ENCODE data around the gene FOXA3.
"Not testable (repeated sequence)": the region's sequence is repeated elsewhere in the genome, so short reads cannot be mapped to it uniquely, and the experiment has no call there.

Gene FOXA3

GRCh38 chr19:45867241-45867640 is 3.1 kb downstream of the FOXA3 start:
- H3K9me3 Mint-ChIP-seq; H3K36me3 Mint-ChIP-seq (ENCODE audit: insufficient read depth): not testable (repeated sequence)

GRCh38 chr19:45870798-45871197 is 6.7 kb downstream of the FOXA3 start:
- Mint-ChIP-seq H3K4me1 (no peaks in the 10 kb centered on the region), H3K36me3 (ENCODE audit: insufficient read depth) (peaks cover 1% of the 10 kb centered on the region), H3K9me3 (no peaks in the 10 kb centered on the region), H3K27ac (ENCODE audit: low read depth) (no peak overlapping the region), H3K4me3 (no peak overlapping the region), H3K27me3 (peaks cover 17% of the 10 kb centered on the region)
- DNase-seq (ENCODE audit: low spot score in 2 of 2) (no peak), ATAC-seq (replicated peaks; ENCODE audit: extremely low read depth, poor library complexity, severe bottlenecking) (no peak)

More at GRCh38 chr19:45867241-45867640, 3.1 kb downstream of the FOXA3 start:
- not testable (repeated sequence) for H3K27ac Mint-ChIP-seq (ENCODE audit: low read depth); ATAC-seq (replicated peaks; ENCODE audit: extremely low read depth, poor library complexity, severe bottlenecking); DNase-seq (ENCODE audit: low spot score in 2 of 2); H3K4me3 Mint-ChIP-seq
- Mint-ChIP-seq H3K4me1 (peaks cover 24% of the 10 kb centered on the region), H3K27me3 (peaks cover 12% of the 10 kb centered on the region)

- DNase-seq (ENCODE audit: low spot score in 2 of 2) (no peak), ATAC-seq (replicated peaks; ENCODE audit: extremely low read depth, poor library complexity, severe bottlenecking) (no peak)
- Mint-ChIP-seq H3K27me3 (peaks cover 26% of the 10 kb centered on the region), H3K4me3 (no peak overlapping the region), H3K36me3 (ENCODE audit: insufficient read depth) (peaks cover 1% of the 10 kb centered on the region), H3K27ac (ENCODE audit: low read depth) (no peak overlapping the region), H3K4me1 (peaks cover 8% of the 10 kb centered on the region), H3K9me3 (no peaks in the 10 kb centered on the region)
Observed at GRCh38 chr19:45872095-45872919, 8.2 kb downstream of the FOXA3 start.

GRCh38 chr19:45873219-45873772 is 9.2 kb downstream of the FOXA3 start:
- H3K9me3 Mint-ChIP-seq: no peaks in the 10 kb centered on the region
- H3K4me1 Mint-ChIP-seq: peaks cover 8% of the 10 kb centered on the region
- H3K27ac Mint-ChIP-seq (ENCODE audit: low read depth): no peak overlapping the region
- H3K27me3 Mint-ChIP-seq: peaks cover 31% of the 10 kb centered on the region
- DNase-seq (ENCODE audit: low spot score in 2 of 2) (no peak), ATAC-seq (replicated peaks; ENCODE audit: extremely low read depth, poor library complexity, severe bottlenecking) (no peak)
- H3K36me3 Mint-ChIP-seq (ENCODE audit: insufficient read depth): no peaks in the 10 kb centered on the region
- no peak overlapping the region for H3K4me3 Mint-ChIP-seq

GRCh38 chr19:45874620-45874966 is 10.5 kb downstream of the FOXA3 start:
- H3K27me3 Mint-ChIP-seq: peaks cover 40% of the 10 kb centered on the region

GRCh38 chr19:45876161-45876410 is 12.0 kb downstream of the FOXA3 start:
- no peak for ATAC-seq (replicated peaks; ENCODE audit: extremely low read depth, poor library complexity, severe bottlenecking)

More at GRCh38 chr19:45874620-45874966, 10.5 kb downstream of the FOXA3 start:
- ATAC-seq (replicated peaks; ENCODE audit: extremely low read depth, poor library complexity, severe bottlenecking) (no peak), DNase-seq (ENCODE audit: low spot score in 2 of 2) (no peak)
- no peak overlapping the region for H3K27ac Mint-ChIP-seq (ENCODE audit: low read depth)
- H3K4me3 Mint-ChIP-seq: no peak overlapping the region
- no peaks in the 10 kb centered on the region for H3K36me3 Mint-ChIP-seq (ENCODE audit: insufficient read depth)
- no peaks in the 10 kb centered on the region for H3K9me3 Mint-ChIP-seq
- H3K4me1 Mint-ChIP-seq: peaks cover 8% of the 10 kb centered on the region

GRCh38 chr19:45876411-45877197 is 12.5 kb downstream of the FOXA3 start:
- no peaks in the 10 kb centered on the region for H3K9me3 Mint-ChIP-seq
- peak overlapping the region; percentile 9 for H3K27ac Mint-ChIP-seq (ENCODE audit: low read depth)
- no peak for ATAC-seq (replicated peaks; ENCODE audit: extremely low read depth, poor library complexity, severe bottlenecking)
- peaks cover 40% of the 10 kb centered on the region for H3K27me3 Mint-ChIP-seq
- H3K4me1 Mint-ChIP-seq: peaks cover 8% of the 10 kb centered on the region
- DNase-seq (ENCODE audit: low spot score in 2 of 2): no peak
- H3K36me3 Mint-ChIP-seq (ENCODE audit: insufficient read depth): peaks cover under 1% of the 10 kb centered on the region
- no peak overlapping the region for H3K4me3 Mint-ChIP-seq

More at GRCh38 chr19:45876161-45876410, 12.0 kb downstream of the FOXA3 start:
- no peaks in the 10 kb centered on the region for H3K36me3 Mint-ChIP-seq (ENCODE audit: insufficient read depth)
- no peaks in the 10 kb centered on the region for H3K9me3 Mint-ChIP-seq
- peaks cover 8% of the 10 kb centered on the region for H3K4me1 Mint-ChIP-seq
- peaks cover 40% of the 10 kb centered on the region for H3K27me3 Mint-ChIP-seq
- peak overlapping the region; percentile 9 for H3K27ac Mint-ChIP-seq (ENCODE audit: low read depth)
- H3K4me3 Mint-ChIP-seq: no peak overlapping the region
- no peak for DNase-seq (ENCODE audit: low spot score in 2 of 2)

GRCh38 chr19:45878043-45878794 is 14.1 kb downstream of the FOXA3 start:
- ATAC-seq (replicated peaks; ENCODE audit: extremely low read depth, poor library complexity, severe bottlenecking) (no peak), DNase-seq (ENCODE audit: low spot score in 2 of 2) (no peak)
- no peak overlapping the region for H3K4me3 Mint-ChIP-seq
- peaks cover 2% of the 10 kb centered on the region for H3K36me3 Mint-ChIP-seq (ENCODE audit: insufficient read depth)
- H3K9me3 Mint-ChIP-seq: no peaks in the 10 kb centered on the region
- H3K27ac Mint-ChIP-seq (ENCODE audit: low read depth): no peak overlapping the region
- H3K4me1 Mint-ChIP-seq: peaks cover 12% of the 10 kb centered on the region
- peaks cover 40% of the 10 kb centered on the region for H3K27me3 Mint-ChIP-seq

- Mint-ChIP-seq H3K9me3 (no peaks in the 10 kb centered on the region), H3K27me3 (peaks cover 40% of the 10 kb centered on the region), H3K4me3 (no peak overlapping the region), H3K4me1 (peaks cover 19% of the 10 kb centered on the region), H3K36me3 (ENCODE audit: insufficient read depth) (peaks cover 2% of the 10 kb centered on the region), H3K27ac (ENCODE audit: low read depth) (no peak overlapping the region)
- no peak for DNase-seq (ENCODE audit: low spot score in 2 of 2)
- ATAC-seq (replicated peaks; ENCODE audit: extremely low read depth, poor library complexity, severe bottlenecking): no peak
Observed at GRCh38 chr19:45879055-45879454, 14.9 kb downstream of the FOXA3 start.

GRCh38 chr19:45879971-45880370 is 15.8 kb downstream of the FOXA3 start:
- no peak overlapping the region for H3K4me3 Mint-ChIP-seq
- H3K36me3 Mint-ChIP-seq (ENCODE audit: insufficient read depth): peaks cover 3% of the 10 kb centered on the region
- DNase-seq (ENCODE audit: low spot score in 2 of 2) (no peak), ATAC-seq (replicated peaks; ENCODE audit: extremely low read depth, poor library complexity, severe bottlenecking) (no peak)
- peaks cover 19% of the 10 kb centered on the region for H3K4me1 Mint-ChIP-seq
- H3K27me3 Mint-ChIP-seq: peaks cover 32% of the 10 kb centered on the region
- no peaks in the 10 kb centered on the region for H3K9me3 Mint-ChIP-seq
- no peak overlapping the region for H3K27ac Mint-ChIP-seq (ENCODE audit: low read depth)

- Mint-ChIP-seq H3K4me3 (no peak overlapping the region), H3K27ac (ENCODE audit: low read depth) (no peak overlapping the region)
Observed at GRCh38 chr19:45881082-45881908, 17.2 kb downstream of the FOXA3 start.

More at GRCh38 chr19:45881082-45881908, 17.2 kb downstream of the FOXA3 start:
- ATAC-seq (replicated peaks; ENCODE audit: extremely low read depth, poor library complexity, severe bottlenecking): no peak
- Mint-ChIP-seq H3K4me1 (peaks cover 20% of the 10 kb centered on the region), H3K36me3 (ENCODE audit: insufficient read depth) (peaks cover 8% of the 10 kb centered on the region), H3K27me3 (peaks cover 19% of the 10 kb centered on the region), H3K9me3 (no peaks in the 10 kb centered on the region)
- DNase-seq (ENCODE audit: low spot score in 2 of 2): no peak

Data from central memory CD8-positive, alpha-beta T cell (primary cell).